PC-3 (cell line): ENCODE results near the gene SMG6. TPM values are rescaled to one million over a fixed set of nuclear protein-coding genes. Genes with fewer than 3 reads are reported as not detected.

ENCODE experiments used
- ATAC-seq: fragments of 200-7000 bp; cut with Tn5 transposase; 2 replicates; pipeline ENCODE4 v1.9.1; 2020; ENCODE audit warnings: mild to moderate bottlenecking, moderate library complexity
- BruUV-seq: library from RNA; stranded (reverse); fragments of 400-500 nt; replicated peaks from 2 replicates; lab custom pipeline; 2021; lab: Mats Ljungman, UMichigan
- CTCF ChIA-PET: fragments of 300-600 bp; sonication (Branson Sonifier 250); formaldehyde crosslinking; loops from one replicate; lab custom pipeline; 2022; ENCODE audit warnings: antibody characterized with exemption; lab: Charles Lee
- POLR2A ChIA-PET: fragments of 300-600 bp; sonication (Branson Sonifier 250); formaldehyde crosslinking; loops from one replicate; lab custom pipeline; 2022; ENCODE audit warnings: antibody characterized with exemption; ENCODE audit not compliant: unreplicated experiment; lab: Charles Lee
- DNase-seq: peaks from one replicate; pipeline ENCODE4 v3.0.0-alpha.2; 2015
- H2AFZ ChIP-seq: fragments of 300-600 bp; sonication (generic); 2 replicates; pipeline ENCODE4 v1.6.0; 2016; ENCODE audit warnings: antibody characterized with exemption, low read length
- H3F3A ChIP-seq: fragments of 300-600 bp; sonication (generic); one replicate; pipeline ENCODE4 v1.6.0; 2017; ENCODE audit warnings: antibody characterized with exemption, low read length, control low read depth, mild to moderate bottlenecking; ENCODE audit not compliant: unreplicated experiment
- H3K27ac ChIP-seq: fragments of 300-600 bp; sonication (generic); 2 replicates; pipeline ENCODE4 v1.5.1; 2016; ENCODE audit warnings: mild to moderate bottlenecking, low read length
- H3K27me3 ChIP-seq: fragments of 300-600 bp; sonication (generic); 2 replicates; pipeline ENCODE4 v1.6.1; 2016; ENCODE audit warnings: low read length, mixed read lengths
- H3K36me3 ChIP-seq: fragments of 300-600 bp; sonication (generic); 2 replicates; pipeline ENCODE4 v1.6.1; 2016; ENCODE audit warnings: low read depth, mixed run types, low read length, mixed read lengths
- H3K4me1 ChIP-seq: fragments of 300-600 bp; sonication (generic); 2 replicates; pipeline ENCODE4 v1.5.1; 2016; ENCODE audit warnings: low read length; ENCODE audit not compliant: insufficient read depth
- H3K4me2 ChIP-seq: fragments of 300-600 bp; sonication (generic); 2 replicates; pipeline ENCODE4 v1.6.0; 2016; ENCODE audit warnings: low read length
- H3K4me3 ChIP-seq: fragments of 300-600 bp; sonication (generic); 2 replicates; pipeline ENCODE4 v1.5.1; 2016; ENCODE audit warnings: mild to moderate bottlenecking, low read length, mixed read lengths
- H3K79me2 ChIP-seq: fragments of 300-600 bp; sonication (generic); 2 replicates; pipeline ENCODE4 v1.6.1; 2017; ENCODE audit warnings: low read length, mixed read lengths
- H3K9ac ChIP-seq: fragments of 300-600 bp; sonication (generic); 2 replicates; pipeline ENCODE4 v1.6.0; 2016; ENCODE audit warnings: mild to moderate bottlenecking, low read length
- H3K9me2 ChIP-seq: fragments of 300-600 bp; sonication (generic); replicated peaks from 2 replicates; pipeline ENCODE4 v1.6.1; 2016; ENCODE audit warnings: mixed run types, low read length, mixed read lengths
- H3K9me3 ChIP-seq: fragments of 300-600 bp; sonication (generic); 2 replicates; pipeline ENCODE4 v1.6.1; 2016; ENCODE audit warnings: low read length, mixed read lengths
- H4K20me1 ChIP-seq: fragments of 300-600 bp; sonication (generic); 2 replicates; pipeline ENCODE4 v1.6.1; 2016; ENCODE audit warnings: low read length, mixed read lengths
- EZH2 ChIP-seq: fragments of 300-600 bp; sonication (generic); IDR thresholded peaks from one replicate; pipeline ENCODE4 v1.6.1; 2017; ENCODE audit warnings: antibody characterized with exemption, mild to moderate bottlenecking, low read length; ENCODE audit not compliant: unreplicated experiment
- EZH2phosphoT487 ChIP-seq: fragments of 300-600 bp; sonication (generic); IDR thresholded peaks from 2 replicates; pipeline ENCODE4 v1.6.1; 2018; ENCODE audit warnings: mild to moderate bottlenecking, antibody characterized with exemption, low read length, borderline replicate concordance
- intact Hi-C: fragments of 100-400 bp; cut with micrococcal nuclease; formaldehyde crosslinking; loops from 2 replicates; pipeline ENCODE4 v1.9.0; 2023
- total RNA-seq: library from RNA; depleted of rRNA; stranded (reverse); fragments of >200 nt; gene quantifications from 2 replicates; pipeline ENCODE4 v1.2.3, GENCODE V29; 2014
- TF ChIP-seq, protein P1 (sequence below): fragments of 300-600 bp; sonication (generic); conservative IDR thresholded peaks from 2 replicates; pipeline ENCODE4 v1.5.1; 2017; ENCODE audit warnings: antibody characterized with exemption, low read depth, mild to moderate bottlenecking, low read length

SMG6 gene
- total RNA-seq, 1 experiment from 2014 or later = 13.4 TPM

DNA sequence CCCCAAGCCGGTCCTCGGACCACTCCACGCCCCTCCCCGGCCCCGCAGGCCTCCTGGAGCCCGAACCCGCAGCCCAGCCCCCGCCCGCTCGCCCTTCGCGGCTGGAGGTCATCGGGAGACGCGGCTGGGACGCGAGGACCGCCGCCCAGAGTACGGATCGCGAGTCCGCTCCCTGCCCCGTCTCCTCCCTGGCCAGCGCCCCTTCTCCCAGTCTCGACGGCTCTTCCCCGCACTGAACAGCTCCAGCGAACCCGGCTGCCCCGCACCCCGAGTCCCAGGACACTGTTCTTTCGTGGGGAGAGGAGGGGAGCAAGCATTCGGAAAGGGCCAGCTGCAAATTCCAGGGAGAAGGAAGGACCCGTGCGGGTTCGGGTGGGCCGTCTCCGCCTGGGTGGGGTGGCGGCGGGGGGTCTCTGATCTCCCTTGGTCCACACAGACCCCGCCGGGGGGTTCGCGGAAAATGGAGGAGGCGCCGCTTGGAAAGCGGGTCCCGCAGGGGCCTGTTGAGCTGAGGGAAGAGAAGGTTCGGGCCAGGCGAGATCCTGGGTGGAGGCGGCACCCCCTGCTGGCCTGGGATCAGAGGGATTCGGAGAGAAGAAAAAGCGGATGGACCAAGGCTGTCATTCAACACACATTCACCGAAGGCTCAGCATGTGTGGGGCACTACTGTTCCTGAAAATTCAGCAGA lies 277.8 kb downstream of the SMG6 start:
- peak overlapping the region; percentile 78 for H2AFZ ChIP-seq
- peak; percentile 62 for ATAC-seq
- intact Hi-C loops = no loop called here
- no peaks in the 10 kb centered on the region for H3F3A ChIP-seq
- H3K9me2 ChIP-seq = no peaks in the 10 kb centered on the region
- no peaks in the 10 kb centered on the region for H3K27me3 ChIP-seq
- H3K79me2 ChIP-seq = peaks cover 37% of the 10 kb centered on the region
- no peaks in the 10 kb centered on the region for H3K36me3 ChIP-seq
- TF ChIP-seq, protein P1, sequence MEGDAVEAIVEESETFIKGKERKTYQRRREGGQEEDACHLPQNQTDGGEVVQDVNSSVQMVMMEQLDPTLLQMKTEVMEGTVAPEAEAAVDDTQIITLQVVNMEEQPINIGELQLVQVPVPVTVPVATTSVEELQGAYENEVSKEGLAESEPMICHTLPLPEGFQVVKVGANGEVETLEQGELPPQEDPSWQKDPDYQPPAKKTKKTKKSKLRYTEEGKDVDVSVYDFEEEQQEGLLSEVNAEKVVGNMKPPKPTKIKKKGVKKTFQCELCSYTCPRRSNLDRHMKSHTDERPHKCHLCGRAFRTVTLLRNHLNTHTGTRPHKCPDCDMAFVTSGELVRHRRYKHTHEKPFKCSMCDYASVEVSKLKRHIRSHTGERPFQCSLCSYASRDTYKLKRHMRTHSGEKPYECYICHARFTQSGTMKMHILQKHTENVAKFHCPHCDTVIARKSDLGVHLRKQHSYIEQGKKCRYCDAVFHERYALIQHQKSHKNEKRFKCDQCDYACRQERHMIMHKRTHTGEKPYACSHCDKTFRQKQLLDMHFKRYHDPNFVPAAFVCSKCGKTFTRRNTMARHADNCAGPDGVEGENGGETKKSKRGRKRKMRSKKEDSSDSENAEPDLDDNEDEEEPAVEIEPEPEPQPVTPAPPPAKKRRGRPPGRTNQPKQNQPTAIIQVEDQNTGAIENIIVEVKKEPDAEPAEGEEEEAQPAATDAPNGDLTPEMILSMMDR = peak; percentile 70
- TF ChIP-seq EZH2phosphoT487 = no peak
- no peaks in the 10 kb centered on the region for H3K9me3 ChIP-seq
- H3K9ac ChIP-seq = no peak overlapping the region
- H3K4me3 ChIP-seq = peak overlapping the region; percentile 76
- H3K4me2 ChIP-seq = peak overlapping the region; percentile 95
- H3K27ac ChIP-seq = no peak overlapping the region
- CTCF ChIA-PET = interaction anchor here (0.6 to 2.6 kb wide), 6 partner anchors 15 to 1675 kb away, joined by 4 to 52 read pairs (median 4); no protein-coding TSS in a partner anchor
- H3K4me1 ChIP-seq = peaks cover 1% of the 10 kb centered on the region; the same call in 1 of the 2 replicates
- peak; percentile 76 for DNase-seq
- no peaks in the 10 kb centered on the region for H4K20me1 ChIP-seq
- POLR2A ChIA-PET = interaction anchor here (0.7 kb wide), 1 partner anchor 14 kb away, joined by 18 read pairs; no protein-coding TSS in a partner anchor
- BruUV-seq = no TSS peak

DNA sequence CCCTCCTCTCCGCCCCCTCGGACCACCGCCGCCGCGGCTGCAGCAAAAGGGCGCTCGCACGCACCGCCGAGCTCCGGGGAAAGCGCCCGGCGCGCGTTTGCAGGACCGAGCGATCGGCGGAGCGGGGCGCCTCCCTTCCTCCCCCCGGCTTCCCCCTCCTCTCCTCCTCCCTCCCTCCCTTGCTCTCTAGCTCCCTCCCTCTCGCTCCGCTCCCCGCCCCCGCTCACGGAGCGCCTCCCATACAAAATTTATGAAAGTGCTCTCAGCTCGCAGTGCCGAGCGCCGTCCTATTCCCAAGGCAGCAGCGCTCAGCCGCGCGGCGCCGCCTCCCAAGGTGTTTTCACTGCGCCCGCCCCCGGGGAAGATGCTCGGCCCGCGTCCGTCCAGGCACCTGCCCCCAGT lies 278.4 kb downstream of the SMG6 start, which contains the start of gene RTN4RL1:
TSS of gene RTN4RL1 (minus strand) at position 115 of the 402 bp plus-strand sequence. CDS start 469 bp downstream, outside the sequence.
- DNase-seq = peak; percentile 88
- TF ChIP-seq EZH2phosphoT487 (no peak), EZH2 (no peak)
- TF ChIP-seq, protein P1 = no peak
- intact Hi-C loops = no loop called here

More for the DNA sequence above, 278.4 kb downstream of the SMG6 start, which contains the start of gene RTN4RL1:
- ChIA-PET CTCF (interaction anchor here (0.6 to 2.6 kb wide), 4 partner anchors 16 to 1674 kb away, joined by 4 to 52 read pairs (median 6); no protein-coding TSS in a partner anchor), POLR2A (interaction anchor here (0.7 kb wide), 1 partner anchor 13 kb away, joined by 18 read pairs; no protein-coding TSS in a partner anchor)
- Histone ChIP-seq H3K9me3 (no peaks in the 10 kb centered on the region), H3K4me2 (peak within 1 kb of the TSS; percentile 95), H3K9ac (peak within 1 kb of the TSS; percentile 61), H3K9me2 (no peaks in the 10 kb centered on the region), H4K20me1 (no peaks in the 10 kb centered on the region), H3K79me2 (peaks cover 32% of the 10 kb centered on the region), H3K27me3 (no peaks in the 10 kb centered on the region), H3F3A (no peaks in the 10 kb centered on the region), H3K27ac (no peak within 1 kb of the TSS), H3K4me1 (no peaks in the 10 kb centered on the region), H3K36me3 (no peaks in the 10 kb centered on the region), H3K4me3 (peak within 1 kb of the TSS; percentile 76), H2AFZ (peak within 1 kb of the TSS; percentile 78)
- ATAC-seq = peak; percentile 41
- BruUV-seq = no TSS peak
